BJ (cell line): ENCODE results near the gene ACBD5. TPM values are rescaled to one million over a fixed set of nuclear protein-coding genes. Genes with fewer than 3 reads are reported as not detected.

Experiments
- CTCF ChIA-PET: fragments of 350-600 bp; formaldehyde crosslinking; extraction: SDS; loops from one replicate; lab custom pipeline; 2021; ENCODE audit warnings: antibody characterized with exemption, inconsistent platforms; lab: Yijun Ruan, JAX
- POLR2A ChIA-PET: fragments of 300-600 bp; sonication (Branson Sonifier 250); formaldehyde crosslinking; extraction: SDS; loops from one replicate; lab custom pipeline; 2021; ENCODE audit warnings: antibody characterized with exemption; lab: Charles Lee
- DNase-seq: peaks from one replicate; pipeline ENCODE4 v3.0.0-alpha.2; 2011; ENCODE audit warnings: low read depth
- H3K27me3 ChIP-seq: 2 replicates; pipeline ENCODE4 v1.6.0; 2011; ENCODE audit warnings: low read length; ENCODE audit not compliant: control insufficient read depth, insufficient read depth
- H3K36me3 ChIP-seq: 2 replicates; pipeline ENCODE4 v1.5.1; 2011; ENCODE audit warnings: low read length; ENCODE audit not compliant: control insufficient read depth, insufficient read depth
- H3K4me3 ChIP-seq: 2 replicates; pipeline ENCODE4 v1.5.1; 2011; ENCODE audit warnings: low read depth, mild to moderate bottlenecking, control low read depth, low read length
- polyA plus RNA-seq: library from polyadenylated mRNA; depleted of rRNA; stranded (reverse); fragments of >200 nt; gene quantifications from 2 replicates; pipeline ENCODE4 v1.2.3, GENCODE V29; 2011; rRNA removed
- small RNA-seq: library from RNA; depleted of rRNA; stranded (forward); fragments of <200 nt; gene quantifications from one replicate; pipeline ENCODE3, GENCODE V24; 2012; ENCODE audit warnings: low replicate concordance, low read depth; ENCODE audit not compliant: insufficient read length
- TF ChIP-seq, protein P1 (sequence below): IDR thresholded peaks from 2 replicates; pipeline ENCODE4 v1.5.1; 2011; ENCODE audit warnings: low read depth, mild to moderate bottlenecking, control low read depth, inconsistent platforms, low read length, moderate library complexity; ENCODE audit not compliant: insufficient read depth

ACBD5 gene
- polyA plus RNA-seq, 1 experiment, result 7.8 TPM

DNA sequence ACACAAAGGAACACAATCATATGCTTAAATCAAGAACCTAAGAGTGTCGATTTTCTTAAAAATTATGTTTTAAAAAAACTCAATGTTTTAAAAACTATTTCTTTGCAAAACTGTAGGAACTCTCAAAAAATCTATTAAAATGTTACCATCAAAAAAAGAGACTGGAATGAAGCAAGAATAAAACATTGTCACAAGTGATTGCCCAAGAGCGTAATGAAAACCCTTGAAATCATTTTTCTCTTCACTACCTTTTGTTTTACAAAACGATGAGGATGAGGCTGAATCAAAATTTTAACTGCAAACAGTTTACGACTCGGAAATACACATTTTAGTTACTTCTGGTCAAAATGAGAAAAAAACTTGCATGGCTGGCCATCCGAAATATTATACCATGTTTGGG is 87.3 kb downstream of the ACBD5 start:
- TF ChIP-seq, protein P1, sequence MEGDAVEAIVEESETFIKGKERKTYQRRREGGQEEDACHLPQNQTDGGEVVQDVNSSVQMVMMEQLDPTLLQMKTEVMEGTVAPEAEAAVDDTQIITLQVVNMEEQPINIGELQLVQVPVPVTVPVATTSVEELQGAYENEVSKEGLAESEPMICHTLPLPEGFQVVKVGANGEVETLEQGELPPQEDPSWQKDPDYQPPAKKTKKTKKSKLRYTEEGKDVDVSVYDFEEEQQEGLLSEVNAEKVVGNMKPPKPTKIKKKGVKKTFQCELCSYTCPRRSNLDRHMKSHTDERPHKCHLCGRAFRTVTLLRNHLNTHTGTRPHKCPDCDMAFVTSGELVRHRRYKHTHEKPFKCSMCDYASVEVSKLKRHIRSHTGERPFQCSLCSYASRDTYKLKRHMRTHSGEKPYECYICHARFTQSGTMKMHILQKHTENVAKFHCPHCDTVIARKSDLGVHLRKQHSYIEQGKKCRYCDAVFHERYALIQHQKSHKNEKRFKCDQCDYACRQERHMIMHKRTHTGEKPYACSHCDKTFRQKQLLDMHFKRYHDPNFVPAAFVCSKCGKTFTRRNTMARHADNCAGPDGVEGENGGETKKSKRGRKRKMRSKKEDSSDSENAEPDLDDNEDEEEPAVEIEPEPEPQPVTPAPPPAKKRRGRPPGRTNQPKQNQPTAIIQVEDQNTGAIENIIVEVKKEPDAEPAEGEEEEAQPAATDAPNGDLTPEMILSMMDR, result no peak
- H3K4me3 ChIP-seq, result peak overlapping the region; percentile 52
- DNase-seq, result no peak
- POLR2A ChIA-PET, result no interaction called here
- no peaks in the 10 kb centered on the region for H3K27me3 ChIP-seq
- H3K36me3 ChIP-seq, result peaks cover under 1% of the 10 kb centered on the region; the same call in 1 of the 2 replicates
- CTCF ChIA-PET, result no interaction called here

DNA sequence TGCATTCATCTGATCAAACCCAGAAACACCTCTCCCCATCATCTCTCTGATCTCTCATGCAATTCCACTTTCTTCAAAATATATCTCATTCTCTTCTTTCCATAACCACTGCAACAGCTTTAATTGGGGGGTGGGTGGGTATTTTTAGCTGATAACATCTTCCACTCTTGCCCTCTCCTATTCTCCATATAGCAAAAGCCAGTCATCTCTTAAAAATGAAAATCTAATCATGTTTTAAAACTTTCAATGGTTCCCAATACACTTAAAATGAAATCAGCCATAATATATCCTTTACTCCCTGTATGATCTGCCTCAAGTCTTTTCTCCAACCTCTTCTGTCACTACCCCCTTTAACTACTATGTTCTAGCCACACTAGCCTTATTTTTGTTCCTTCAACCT is 87.9 kb downstream of the ACBD5 start:
- H3K36me3 ChIP-seq, result peaks cover 5% of the 10 kb centered on the region
- ChIA-PET CTCF (no interaction called here), POLR2A (no interaction called here)
- H3K27me3 ChIP-seq, result no peaks in the 10 kb centered on the region
- H3K4me3 ChIP-seq, result peak overlapping the region; percentile 52
- no peak for DNase-seq
- TF ChIP-seq, protein P1, result no peak

DNA sequence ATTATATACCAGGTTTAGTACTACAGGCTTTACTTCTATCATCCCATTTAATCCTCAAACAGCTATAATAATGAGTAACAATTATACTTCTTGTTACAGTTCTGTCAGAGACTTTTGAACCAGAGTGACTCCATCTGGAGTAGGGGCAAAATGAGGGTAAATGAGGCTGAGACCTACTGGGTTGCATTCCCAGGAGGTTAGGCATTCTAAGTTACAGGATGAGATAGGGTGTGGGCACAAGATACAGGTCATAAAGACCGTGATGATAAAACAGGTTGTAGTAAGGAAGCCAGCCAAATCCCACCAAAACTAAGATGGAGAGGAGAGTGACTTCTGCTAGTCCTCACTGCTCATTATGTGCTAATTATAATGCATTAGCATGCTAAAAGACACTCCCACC is 90.3 kb downstream of the ACBD5 start:
- CTCF ChIA-PET, result no interaction called here

DNA sequence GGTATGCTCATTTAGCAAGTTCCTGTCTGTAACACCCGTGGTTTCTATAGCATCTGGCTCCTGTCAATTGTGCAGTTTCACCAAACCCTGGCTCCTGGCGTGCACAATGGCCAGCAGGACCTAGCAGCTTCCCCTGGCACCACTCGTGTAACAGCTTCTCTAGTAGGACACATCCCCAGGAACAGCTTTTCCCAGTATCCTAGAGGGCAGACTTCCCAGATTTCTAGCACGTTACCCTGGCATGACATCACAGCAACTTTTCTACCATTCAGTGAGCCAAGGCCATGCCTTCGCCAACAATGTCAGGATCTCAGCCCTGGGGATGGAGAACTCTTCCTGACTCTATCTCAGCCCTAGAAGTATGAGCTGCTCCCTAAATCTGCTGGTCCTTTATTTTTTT is 92.9 kb downstream of the ACBD5 start:
- Histone ChIP-seq H3K36me3 (peaks cover 10% of the 10 kb centered on the region), H3K4me3 (no peak overlapping the region), H3K27me3 (no peaks in the 10 kb centered on the region)
- TF ChIP-seq, protein P1, result no peak
- ChIA-PET CTCF (interaction anchor here (0.5 kb wide), 1 partner anchor 36 kb away, joined by 3 read pairs; no protein-coding TSS in a partner anchor), POLR2A (interaction anchor here (0.7 kb wide), 1 partner anchor 108 kb away, joined by 3 read pairs; no protein-coding TSS in a partner anchor)
- DNase-seq, result no peak

More for the DNA sequence above, 90.3 kb downstream of the ACBD5 start:
- no peak for DNase-seq
- TF ChIP-seq, protein P1, result no peak
- H3K27me3 ChIP-seq, result no peaks in the 10 kb centered on the region
- no peak overlapping the region for H3K4me3 ChIP-seq
- peaks cover 10% of the 10 kb centered on the region for H3K36me3 ChIP-seq
- POLR2A ChIA-PET, result interaction anchor here (0.7 kb wide), 1 partner anchor 14 kb away, joined by 3 read pairs; no protein-coding TSS in a partner anchor

DNA sequence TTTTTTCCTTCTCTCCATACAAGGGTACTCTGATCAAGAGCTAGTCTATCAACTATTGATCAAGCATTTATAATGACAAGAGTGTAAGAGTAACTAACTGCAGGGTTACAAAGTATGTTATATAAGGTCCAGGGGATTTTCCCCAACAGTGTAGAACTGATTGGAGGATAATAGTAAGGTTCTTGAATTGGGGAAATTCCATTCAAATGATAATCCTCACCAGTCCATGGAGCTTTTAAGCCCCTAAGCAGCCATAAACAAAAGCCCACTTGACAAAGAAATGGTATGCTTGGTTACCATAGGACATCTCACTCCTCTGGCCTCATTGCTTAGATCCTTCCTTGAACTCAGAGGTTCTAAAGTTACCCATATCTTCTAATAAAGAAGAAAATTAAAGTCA is 94.7 kb downstream of the ACBD5 start:
- no peak for DNase-seq
- Histone ChIP-seq H3K4me3 (no peak overlapping the region), H3K27me3 (no peaks in the 10 kb centered on the region), H3K36me3 (peaks cover 12% of the 10 kb centered on the region)
- ChIA-PET CTCF (no interaction called here), POLR2A (no interaction called here)
- TF ChIP-seq, protein P1, result no peak

Small RNA genes lying within 50 kb of the gene (small RNA-seq; reads per million reads assigned to genes)
- not detected for gene RNU2-24P
- not detected for gene RNU7-12P

Other genes starting within 250 kb of the ACBD5 start
- gene ANKRD26, start 140.3 kb downstream of the ACBD5 start, polyA plus RNA-seq, result 0.69 and 1.6 TPM in 2 replicates
- 37.7 and 89.6 TPM in 2 replicates for gene YME1L1, start 86.4 kb downstream of the ACBD5 start, polyA plus RNA-seq
- 3.1 and 5.5 TPM in 2 replicates for gene MASTL, start 85.4 kb downstream of the ACBD5 start, polyA plus RNA-seq